GM06990 (cell line): ENCODE measurements around the gene ARHGAP18.

Experiments used
- DNase-seq: peaks from one replicate; pipeline ENCODE4 v3.0.0-alpha.2; 2011; ENCODE audit not compliant: insufficient read length; ENCODE audit errors: extremely low read depth
- H3K27me3 ChIP-seq: replicated peaks from 2 replicates; pipeline ENCODE4 v1.6.0; 2011; ENCODE audit warnings: low read length; ENCODE audit not compliant: control insufficient read depth, insufficient read depth
- H3K36me3 ChIP-seq: 2 replicates; pipeline ENCODE4 v1.5.1; 2011; ENCODE audit warnings: low read length; ENCODE audit not compliant: control insufficient read depth, insufficient read depth
- H3K4me3 ChIP-seq: replicated peaks from 2 replicates; pipeline ENCODE4 v1.5.1; 2011; ENCODE audit warnings: low read depth, mild to moderate bottlenecking, control low read depth, low read length
- CTCF ChIP-seq: IDR thresholded peaks from 2 replicates; pipeline ENCODE4 v1.5.1; 2011; ENCODE audit warnings: low read length, control low read depth, mild to moderate bottlenecking, inconsistent platforms; ENCODE audit not compliant: insufficient read depth, poor library complexity, severe bottlenecking

ARHGAP18 gene

DNA sequence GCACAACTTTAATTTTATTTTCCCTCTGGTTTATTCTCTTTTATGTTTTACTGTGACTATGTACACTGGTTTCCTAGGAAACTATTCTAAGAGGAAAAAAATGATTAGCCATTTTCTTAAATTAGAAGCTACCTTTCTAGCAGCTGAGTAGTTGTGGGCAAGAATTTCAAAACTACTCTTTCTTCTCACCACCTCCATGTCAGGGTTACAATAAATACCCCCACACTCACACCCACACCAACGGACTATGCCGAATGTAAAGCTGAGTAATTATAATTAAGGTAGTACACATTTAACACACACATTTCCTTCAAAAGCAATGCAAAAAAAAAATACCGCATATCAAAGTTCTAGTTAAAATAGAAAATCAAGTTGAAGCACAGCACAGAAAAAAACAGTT lies 78.9 kb downstream of the ARHGAP18 start:
- Histone ChIP-seq H3K36me3 (no peaks in the 10 kb centered on the region), H3K4me3 (no peak overlapping the region), H3K27me3 (no peaks in the 10 kb centered on the region)
- no peak for DNase-seq
- no peak for TF ChIP-seq CTCF

DNA sequence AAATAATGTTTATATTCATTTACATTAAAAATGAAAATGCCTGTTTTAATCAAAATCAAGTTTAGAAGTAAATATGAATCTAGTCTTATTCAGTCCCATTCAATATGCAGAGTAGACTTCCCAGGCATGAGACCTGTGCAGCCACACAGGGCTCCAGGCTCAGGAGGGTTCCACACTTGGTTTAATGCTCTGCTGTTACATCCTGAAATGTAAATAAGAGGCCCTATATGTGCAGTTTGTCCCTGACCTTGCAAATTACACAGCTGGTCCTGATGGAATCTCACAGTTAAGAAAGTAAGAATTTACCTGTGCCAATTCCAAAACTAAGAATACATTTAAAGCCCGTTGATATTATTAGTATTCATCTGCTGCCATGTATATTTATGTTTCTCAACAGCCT lies 79.4 kb downstream of the ARHGAP18 start:
- no peak for DNase-seq
- no peak overlapping the region for H3K4me3 ChIP-seq
- no peaks in the 10 kb centered on the region for H3K27me3 ChIP-seq
- H3K36me3 ChIP-seq, result no peaks in the 10 kb centered on the region
- TF ChIP-seq CTCF, result no peak

GRCh38 chr6:129628101-129628815 lies 81.7 kb downstream of the ARHGAP18 start:
- Histone ChIP-seq H3K27me3 (no peaks in the 10 kb centered on the region), H3K36me3 (no peaks in the 10 kb centered on the region), H3K4me3 (no peak overlapping the region)
- TF ChIP-seq CTCF, result no peak
- DNase-seq, result no peak

DNA sequence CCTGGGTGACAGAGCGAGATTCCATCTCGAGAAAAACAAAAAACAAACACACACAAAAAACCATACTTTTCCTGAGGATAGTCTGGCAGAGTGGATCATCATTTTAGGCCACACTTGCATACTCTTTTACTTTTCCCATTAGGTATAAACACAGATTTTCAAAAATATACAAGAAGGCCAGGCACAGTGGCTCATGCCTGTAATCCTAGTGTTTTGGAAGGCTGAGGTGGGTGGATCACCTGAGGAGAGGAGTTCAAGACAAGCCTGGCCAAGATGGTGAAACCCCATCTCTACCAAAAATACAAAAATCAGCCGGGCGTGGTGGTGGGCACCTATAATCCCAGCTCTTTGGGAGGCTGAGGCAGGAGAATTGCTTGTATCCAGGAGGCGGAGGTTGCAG lies 85.5 kb downstream of the ARHGAP18 start:
- H3K36me3 ChIP-seq, result no peaks in the 10 kb centered on the region
- no peak overlapping the region for H3K4me3 ChIP-seq
- no peaks in the 10 kb centered on the region for H3K27me3 ChIP-seq
- no peak for TF ChIP-seq CTCF
- no peak for DNase-seq

GRCh38 chr6:129623008-129623732 lies 86.8 kb downstream of the ARHGAP18 start:
- Histone ChIP-seq H3K36me3 (no peaks in the 10 kb centered on the region), H3K4me3 (no peak overlapping the region), H3K27me3 (no peaks in the 10 kb centered on the region)
- peak; percentile 26 for DNase-seq
- TF ChIP-seq CTCF, result no peak
